Panc1 (cell line): ENCODE results near the gene RAB32. TPM values are rescaled to one million over a fixed set of nuclear protein-coding genes. Genes with fewer than 3 reads are reported as not detected.

Experiments
- ATAC-seq: fragments of 200-7000 bp; cut with Tn5 transposase; 2 replicates; pipeline ENCODE4 v1.9.1; 2020; ENCODE audit warnings: mild to moderate bottlenecking, moderate library complexity
- BruUV-seq: library from RNA; stranded (reverse); fragments of 400-500 nt; replicated peaks from 2 replicates; lab custom pipeline; 2021; lab: Mats Ljungman, UMichigan
- CTCF ChIA-PET: fragments of 300-600 bp; sonication (Branson Sonifier 250); formaldehyde crosslinking; loops from one replicate; lab custom pipeline; 2022; ENCODE audit warnings: antibody characterized with exemption; lab: Charles Lee
- POLR2A ChIA-PET: fragments of 300-600 bp; sonication (Branson Sonifier 250); formaldehyde crosslinking; loops from one replicate; lab custom pipeline; 2022; ENCODE audit warnings: antibody characterized with exemption; lab: Charles Lee
- DNase-seq: peaks from one replicate; pipeline ENCODE4 v3.0.0-alpha.2; 2010; ENCODE audit warnings: low read depth, low spot score
- H3K27ac ChIP-seq: 2 replicates; pipeline ENCODE4 v1.5.1; 2011; ENCODE audit warnings: mild to moderate bottlenecking, low read length, inconsistent platforms
- H3K27me3 ChIP-seq: fragments of 200-500 bp; sonication (Bioruptor generic); 2 replicates; pipeline ENCODE4 v1.6.0; 2014; ENCODE audit warnings: low read length, inconsistent platforms; ENCODE audit not compliant: control insufficient read depth, insufficient read depth
- H3K36me3 ChIP-seq: fragments of 200-500 bp; sonication (Bioruptor generic); 2 replicates; pipeline ENCODE4 v1.5.1; 2014; ENCODE audit warnings: inconsistent platforms, mild to moderate bottlenecking, low read length, moderate library complexity; ENCODE audit not compliant: control insufficient read depth, insufficient read depth
- H3K4me1 ChIP-seq: 2 replicates; pipeline ENCODE4 v1.5.1; 2011; ENCODE audit warnings: inconsistent platforms, mild to moderate bottlenecking, low read length, moderate library complexity; ENCODE audit not compliant: control insufficient read depth, insufficient read depth
- H3K4me3 ChIP-seq, 2 experiments: 2 replicates each; pipeline ENCODE4 v1.5.1; 2011 to 2012; ENCODE audit warnings: low read depth in 2 of 2, low read length in 2 of 2, mild to moderate bottlenecking in 2 of 2, inconsistent platforms in 1 of 2, moderate library complexity in 1 of 2
- H3K9me3 ChIP-seq: fragments of 200-500 bp; sonication (Bioruptor generic); 2 replicates; pipeline ENCODE4 v1.5.1; 2014; ENCODE audit warnings: low read depth, mild to moderate bottlenecking, inconsistent platforms, low read length, moderate library complexity; ENCODE audit not compliant: control insufficient read depth, insufficient read depth
- POLR2AphosphoS5 ChIP-seq: IDR thresholded peaks from 2 replicates; pipeline ENCODE4 v1.6.1; 2012; ENCODE audit warnings: mild to moderate bottlenecking, low read depth, low read length, moderate library complexity
- SIN3A ChIP-seq: IDR thresholded peaks from 2 replicates; pipeline ENCODE4 v1.6.1; 2012; ENCODE audit warnings: low read depth, mild to moderate bottlenecking, low read length, moderate library complexity, borderline replicate concordance; ENCODE audit not compliant: insufficient read depth
- TCF7L2 ChIP-seq: IDR thresholded peaks from 2 replicates; pipeline ENCODE4 v1.6.1; 2011; ENCODE audit warnings: mild to moderate bottlenecking, low read depth, low read length, inconsistent platforms
- in situ Hi-C: cut with HindIII; loops from 2 replicates; pipeline ENCODE4 v1.10.0; 2016; ENCODE audit warnings: low sequenced_read_pairs, low pct_unique_long_range_greater_than_20kb
- intact Hi-C: fragments of 100-400 bp; cut with micrococcal nuclease; formaldehyde crosslinking; loops from one replicate; pipeline ENCODE4 v1.10.0; 2022; ENCODE audit not compliant: unreplicated experiment
- total RNA-seq: library from RNA; stranded (reverse); gene quantifications from one replicate; pipeline ENCODE4 v1.2.1, GENCODE V29; 2021; ENCODE audit not compliant: unreplicated experiment
- TF ChIP-seq, protein P1 (sequence below): fragments of 450-650 bp; IDR thresholded peaks from 2 replicates; pipeline ENCODE4 v1.5.1; 2017; ENCODE audit warnings: mild to moderate bottlenecking
- TF ChIP-seq, protein P2 (sequence below), 2 experiments: IDR thresholded peaks; 2 replicates each; pipeline ENCODE4 v1.6.1; 2011 to 2012; ENCODE audit warnings: low read depth in 2 of 2, control low read depth in 1 of 2, low read length in 1 of 2, mild to moderate bottlenecking in 1 of 2, moderate library complexity in 1 of 2; ENCODE audit not compliant: insufficient read depth in 1 of 2

Gene RAB32
- total RNA-seq, 1 experiment from 2014 or later = 61.5 TPM

DNA sequence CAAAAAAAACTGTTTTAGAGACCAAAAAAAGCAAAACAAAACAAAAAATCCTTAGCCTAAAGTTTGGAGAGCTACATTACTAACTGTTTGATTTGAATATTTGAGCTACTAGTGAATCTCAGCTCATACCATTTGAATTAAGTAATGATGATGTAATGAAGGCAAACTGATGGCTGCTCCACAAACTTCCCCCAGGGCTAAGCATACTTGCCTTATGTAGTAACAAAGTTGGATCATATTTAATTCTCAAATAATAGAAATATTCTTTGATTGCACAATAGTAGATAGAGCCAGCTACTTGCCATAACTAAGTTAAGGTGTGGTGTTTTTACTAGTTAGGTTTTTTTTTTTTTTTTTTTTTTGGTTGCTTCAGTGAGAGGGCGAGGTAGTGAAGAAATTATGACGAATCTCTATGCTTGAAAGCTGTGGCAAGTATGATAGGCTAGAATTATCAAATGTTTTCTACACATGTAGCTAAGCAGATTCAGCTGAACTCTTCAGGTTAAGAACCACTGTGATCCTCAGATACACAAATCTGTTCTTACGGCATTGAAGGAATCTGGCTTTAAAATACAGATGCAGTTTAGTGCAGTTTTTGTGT, 2.9 kb downstream of the RAB32 start:
- in situ Hi-C loops = no loop called here
- Histone ChIP-seq H3K4me3 (no peak overlapping the region), H3K4me1 (peaks cover 14% of the 10 kb centered on the region), H3K9me3 (no peaks in the 10 kb centered on the region), H3K36me3 (peaks cover 7% of the 10 kb centered on the region), H3K27ac (no peak overlapping the region; the same call in 1 of the 2 replicates), H3K27me3 (no peaks in the 10 kb centered on the region)
- intact Hi-C loops = no loop called here
- TF ChIP-seq SIN3A (no peak), POLR2AphosphoS5 (no peak), TCF7L2 (no peak)
- TF ChIP-seq, protein P1, sequence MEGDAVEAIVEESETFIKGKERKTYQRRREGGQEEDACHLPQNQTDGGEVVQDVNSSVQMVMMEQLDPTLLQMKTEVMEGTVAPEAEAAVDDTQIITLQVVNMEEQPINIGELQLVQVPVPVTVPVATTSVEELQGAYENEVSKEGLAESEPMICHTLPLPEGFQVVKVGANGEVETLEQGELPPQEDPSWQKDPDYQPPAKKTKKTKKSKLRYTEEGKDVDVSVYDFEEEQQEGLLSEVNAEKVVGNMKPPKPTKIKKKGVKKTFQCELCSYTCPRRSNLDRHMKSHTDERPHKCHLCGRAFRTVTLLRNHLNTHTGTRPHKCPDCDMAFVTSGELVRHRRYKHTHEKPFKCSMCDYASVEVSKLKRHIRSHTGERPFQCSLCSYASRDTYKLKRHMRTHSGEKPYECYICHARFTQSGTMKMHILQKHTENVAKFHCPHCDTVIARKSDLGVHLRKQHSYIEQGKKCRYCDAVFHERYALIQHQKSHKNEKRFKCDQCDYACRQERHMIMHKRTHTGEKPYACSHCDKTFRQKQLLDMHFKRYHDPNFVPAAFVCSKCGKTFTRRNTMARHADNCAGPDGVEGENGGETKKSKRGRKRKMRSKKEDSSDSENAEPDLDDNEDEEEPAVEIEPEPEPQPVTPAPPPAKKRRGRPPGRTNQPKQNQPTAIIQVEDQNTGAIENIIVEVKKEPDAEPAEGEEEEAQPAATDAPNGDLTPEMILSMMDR = no peak
- TF ChIP-seq, protein P2, sequence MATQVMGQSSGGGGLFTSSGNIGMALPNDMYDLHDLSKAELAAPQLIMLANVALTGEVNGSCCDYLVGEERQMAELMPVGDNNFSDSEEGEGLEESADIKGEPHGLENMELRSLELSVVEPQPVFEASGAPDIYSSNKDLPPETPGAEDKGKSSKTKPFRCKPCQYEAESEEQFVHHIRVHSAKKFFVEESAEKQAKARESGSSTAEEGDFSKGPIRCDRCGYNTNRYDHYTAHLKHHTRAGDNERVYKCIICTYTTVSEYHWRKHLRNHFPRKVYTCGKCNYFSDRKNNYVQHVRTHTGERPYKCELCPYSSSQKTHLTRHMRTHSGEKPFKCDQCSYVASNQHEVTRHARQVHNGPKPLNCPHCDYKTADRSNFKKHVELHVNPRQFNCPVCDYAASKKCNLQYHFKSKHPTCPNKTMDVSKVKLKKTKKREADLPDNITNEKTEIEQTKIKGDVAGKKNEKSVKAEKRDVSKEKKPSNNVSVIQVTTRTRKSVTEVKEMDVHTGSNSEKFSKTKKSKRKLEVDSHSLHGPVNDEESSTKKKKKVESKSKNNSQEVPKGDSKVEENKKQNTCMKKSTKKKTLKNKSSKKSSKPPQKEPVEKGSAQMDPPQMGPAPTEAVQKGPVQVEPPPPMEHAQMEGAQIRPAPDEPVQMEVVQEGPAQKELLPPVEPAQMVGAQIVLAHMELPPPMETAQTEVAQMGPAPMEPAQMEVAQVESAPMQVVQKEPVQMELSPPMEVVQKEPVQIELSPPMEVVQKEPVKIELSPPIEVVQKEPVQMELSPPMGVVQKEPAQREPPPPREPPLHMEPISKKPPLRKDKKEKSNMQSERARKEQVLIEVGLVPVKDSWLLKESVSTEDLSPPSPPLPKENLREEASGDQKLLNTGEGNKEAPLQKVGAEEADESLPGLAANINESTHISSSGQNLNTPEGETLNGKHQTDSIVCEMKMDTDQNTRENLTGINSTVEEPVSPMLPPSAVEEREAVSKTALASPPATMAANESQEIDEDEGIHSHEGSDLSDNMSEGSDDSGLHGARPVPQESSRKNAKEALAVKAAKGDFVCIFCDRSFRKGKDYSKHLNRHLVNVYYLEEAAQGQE (IDR thresholded peaks at IDR 0.05; ENCODE audit: insufficient read depth in 1 of 2, low read depth in 2 of 2, low read length in 1 of 2) = no peak
- DNase-seq (peak; percentile 72), ATAC-seq (no peak)
- ChIA-PET POLR2A (interaction anchor here (0.6 to 0.8 kb wide), 4 partner anchors 25 to 204 kb away, joined by 3 to 10 read pairs (median 4); no protein-coding TSS in a partner anchor), CTCF (no interaction called here)
- BruUV-seq = no TSS peak

DNA sequence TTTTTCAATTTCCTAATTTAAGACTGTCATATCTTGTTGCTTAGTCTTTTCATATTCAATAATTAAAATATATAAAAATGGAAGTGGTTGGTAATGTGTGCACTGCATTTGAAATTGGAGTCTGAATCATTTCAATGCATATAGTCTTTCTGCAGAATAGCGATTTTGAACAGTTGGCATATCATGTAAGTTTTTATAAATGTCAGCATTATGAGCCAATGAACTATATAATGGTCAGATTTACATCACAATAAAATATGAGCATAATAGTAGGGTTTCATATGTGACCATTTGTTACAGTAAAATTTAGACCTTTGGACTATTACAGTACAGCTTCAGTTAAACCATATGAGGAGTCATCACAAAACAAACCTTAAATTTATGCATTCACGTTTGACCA, 4.3 kb downstream of the RAB32 start:
- no peak for TF ChIP-seq SIN3A
- TF ChIP-seq, protein P1 = no peak
- TF ChIP-seq, protein P2 (IDR thresholded peaks at IDR 0.05; ENCODE audit: insufficient read depth in 1 of 2, low read depth in 2 of 2, low read length in 1 of 2) = no peak
- no peak for TF ChIP-seq POLR2AphosphoS5
- no peak for TF ChIP-seq TCF7L2
- intact Hi-C loops = no loop called here
- Histone ChIP-seq H3K27ac (no peak overlapping the region), H3K36me3 (peaks cover 9% of the 10 kb centered on the region), H3K4me1 (peaks cover 14% of the 10 kb centered on the region), H3K4me3 (no peak overlapping the region), H3K27me3 (no peaks in the 10 kb centered on the region), H3K9me3 (no peaks in the 10 kb centered on the region)
- ChIA-PET CTCF (no interaction called here), POLR2A (no interaction called here)
- ATAC-seq (no peak), DNase-seq (no peak)
- in situ Hi-C loops = no loop called here
- no TSS peak for BruUV-seq
